H9 (cell line): ENCODE data around the gene B3GAT3. TPM values are rescaled to one million over a fixed set of nuclear protein-coding genes. Genes with fewer than 3 reads are reported as not detected.

Experiments
- DNase-seq: peaks from one replicate; pipeline ENCODE4 v3.0.0-alpha.2; 2017
- H2AFZ ChIP-seq: one replicate; pipeline ENCODE4 v1.6.1; 2013; ENCODE audit warnings: mild to moderate bottlenecking, low read length, control low read depth, moderate library complexity
- H2AK5ac ChIP-seq: 2 replicates; pipeline ENCODE4 v1.6.1; 2013; ENCODE audit warnings: low read length, control low read depth, mixed read lengths; ENCODE audit not compliant: insufficient read length
- H2BK120ac ChIP-seq: one replicate; pipeline ENCODE4 v1.6.1; 2013; ENCODE audit warnings: low read depth, mild to moderate bottlenecking, low read length, control low read depth, inconsistent platforms; ENCODE audit not compliant: poor library complexity, severe bottlenecking
- H2BK12ac ChIP-seq: 2 replicates; pipeline ENCODE4 v1.6.1; 2013; ENCODE audit warnings: low read length, control low read depth, mixed read lengths, low read depth; ENCODE audit not compliant: insufficient read length
- H2BK15ac ChIP-seq: 2 replicates; pipeline ENCODE4 v1.6.1; 2013; ENCODE audit warnings: low read depth, low read length, control low read depth
- H2BK20ac ChIP-seq: one replicate; pipeline ENCODE4 v1.6.1; 2013; ENCODE audit warnings: low read depth, mild to moderate bottlenecking, low read length, control low read depth, inconsistent platforms; ENCODE audit not compliant: poor library complexity, severe bottlenecking
- H2BK5ac ChIP-seq: 2 replicates; pipeline ENCODE4 v1.6.1; 2013; ENCODE audit warnings: low read length, control low read depth, mixed read lengths; ENCODE audit not compliant: insufficient read length
- H3K14ac ChIP-seq: 2 replicates; pipeline ENCODE4 v1.6.1; 2013; ENCODE audit warnings: low read length, control low read depth; ENCODE audit not compliant: insufficient read depth
- H3K18ac ChIP-seq: 2 replicates; pipeline ENCODE4 v1.6.1; 2013; ENCODE audit warnings: low read depth, mild to moderate bottlenecking, mixed read lengths, low read length, control low read depth; ENCODE audit not compliant: insufficient read length
- H3K23ac ChIP-seq: 2 replicates; pipeline ENCODE4 v1.6.1; 2013; ENCODE audit warnings: low read length, control low read depth, mixed read lengths, low read depth; ENCODE audit not compliant: insufficient read length
- H3K23me2 ChIP-seq: 2 replicates; pipeline ENCODE4 v1.6.1; 2013; ENCODE audit warnings: low read depth, mild to moderate bottlenecking, mixed read lengths, low read length, control low read depth; ENCODE audit not compliant: insufficient read length, poor library complexity, severe bottlenecking
- H3K27ac ChIP-seq: 2 replicates; pipeline ENCODE4 v1.5.1; 2013; ENCODE audit warnings: low read length, control low read depth, mixed read lengths, low read depth; ENCODE audit not compliant: insufficient read length
- H3K27me3 ChIP-seq: 2 replicates; pipeline ENCODE4 v1.6.1; 2013; ENCODE audit warnings: low read length, control low read depth, inconsistent platforms; ENCODE audit not compliant: insufficient read depth
- H3K4ac ChIP-seq: 2 replicates; pipeline ENCODE4 v1.6.1; 2013; ENCODE audit warnings: low read depth, mild to moderate bottlenecking, control low read depth, inconsistent platforms, low read length, moderate library complexity
- H3K4me1 ChIP-seq: 2 replicates; pipeline ENCODE4 v1.6.1; 2013; ENCODE audit warnings: low read length, control low read depth, inconsistent platforms; ENCODE audit not compliant: insufficient read depth
- H3K4me2 ChIP-seq: 2 replicates; pipeline ENCODE4 v1.6.1; 2013; ENCODE audit warnings: low read length, control low read depth, mixed read lengths; ENCODE audit not compliant: insufficient read length, insufficient read depth
- H3K56ac ChIP-seq: 2 replicates; pipeline ENCODE4 v1.6.1; 2013; ENCODE audit warnings: low read depth, mild to moderate bottlenecking, mixed read lengths, low read length, control low read depth; ENCODE audit not compliant: insufficient read length
- H3K79me1 ChIP-seq: 2 replicates; pipeline ENCODE4 v1.6.1; 2013; ENCODE audit warnings: low read depth, mild to moderate bottlenecking, moderate library complexity, low read length, control low read depth, inconsistent platforms; ENCODE audit not compliant: insufficient read depth, poor library complexity, severe bottlenecking
- H3K79me2 ChIP-seq: 2 replicates; pipeline ENCODE4 v1.6.1; 2013; ENCODE audit warnings: low read length, control low read depth, inconsistent platforms; ENCODE audit not compliant: insufficient read depth
- H3K9ac ChIP-seq: 2 replicates; pipeline ENCODE4 v1.6.1; 2013; ENCODE audit warnings: low read length, control low read depth, mixed read lengths; ENCODE audit not compliant: insufficient read length; ENCODE audit errors: extremely low read depth
- H3K9me3 ChIP-seq: one replicate; pipeline ENCODE4 v1.6.1; 2013; ENCODE audit warnings: low read depth, low read length, inconsistent platforms; ENCODE audit not compliant: control insufficient read depth
- H3T11ph ChIP-seq: one replicate; pipeline ENCODE4 v1.6.1; 2013; ENCODE audit warnings: mild to moderate bottlenecking, low read length, control low read depth, inconsistent platforms
- H4K20me1 ChIP-seq: one replicate; pipeline ENCODE4 v1.6.1; 2013; ENCODE audit not compliant: control insufficient read depth, insufficient read length, insufficient read depth
- H4K5ac ChIP-seq: 2 replicates; pipeline ENCODE4 v1.6.1; 2013; ENCODE audit warnings: low read depth, mild to moderate bottlenecking, mixed read lengths, low read length, control low read depth; ENCODE audit not compliant: insufficient read length
- H4K8ac ChIP-seq: replicated peaks from 2 replicates; pipeline ENCODE4 v1.6.1; 2013; ENCODE audit warnings: low read length, control low read depth, mixed read lengths, low read depth; ENCODE audit not compliant: insufficient read length
- H4K91ac ChIP-seq: 2 replicates; pipeline ENCODE4 v1.6.1; 2013; ENCODE audit warnings: low read depth, mild to moderate bottlenecking, moderate library complexity, mixed read lengths, low read length, control low read depth; ENCODE audit not compliant: insufficient read length
- H3K27ac Mint-ChIP-seq, 3 experiments: 2 replicates in 2 of 3; 3 replicates in 1 of 3; pipeline ENCODE4 v1.8.0; 2020 to 2021; ENCODE audit warnings: mixed read lengths in 3 of 3, mild to moderate bottlenecking in 1 of 3, moderate library complexity in 1 of 3
- H3K27me3 Mint-ChIP-seq: 2 replicates; pipeline ENCODE4 v1.8.0; 2021; ENCODE audit warnings: low read depth, mild to moderate bottlenecking, moderate library complexity, mixed read lengths
- H3K36me3 Mint-ChIP-seq, 3 experiments: 2 replicates in 2 of 3; 3 replicates in 1 of 3; pipeline ENCODE4 v1.8.0; 2020 to 2021; ENCODE audit warnings: low read depth in 3 of 3, mixed read lengths in 3 of 3; ENCODE audit not compliant: insufficient read depth in 1 of 3
- H3K4me1 Mint-ChIP-seq, 2 experiments: 2 replicates each; pipeline ENCODE4 v1.8.0; 2020; ENCODE audit warnings: mixed read lengths in 2 of 2
- H3K4me3 Mint-ChIP-seq, 2 experiments: 2 replicates in 1 of 2; 3 replicates in 1 of 2; pipeline ENCODE4 v1.8.0; 2020 to 2021; ENCODE audit warnings: mild to moderate bottlenecking in 2 of 2, mixed read lengths in 2 of 2, moderate library complexity in 1 of 2
- H3K9me3 Mint-ChIP-seq, 2 experiments: 2 replicates in 1 of 2; 3 replicates in 1 of 2; pipeline ENCODE4 v1.8.0; 2020; ENCODE audit warnings: mild to moderate bottlenecking in 2 of 2, mixed read lengths in 2 of 2, moderate library complexity in 1 of 2
- CTCF ChIP-seq: fragments of 200-600 bp; sonication (generic); conservative IDR thresholded peaks from 3 replicates; pipeline ENCODE4 v1.8.0; 2021; ENCODE audit warnings: antibody characterized with exemption, mild to moderate bottlenecking
- WGBS: extraction: QIAGEN DNeasy Blood & Tissue Kit; methylation state at CpG from one replicate; pipeline ENCODE4 v1.1.7; 2013; ENCODE audit warnings: missing lambda C conversion rate, low lambda C conversion rate, mixed read lengths; ENCODE audit not compliant: insufficient read length; ENCODE audit errors: extremely low coverage; 5-methylcytosine and 5-hydroxymethylcytosine counted together
- total RNA-seq: library from RNA; stranded (reverse); gene quantifications from 2 replicates; pipeline ENCODE4 v1.2.1, GENCODE V29; 2021

Gene B3GAT3
- total RNA-seq, 1 experiment from 2014 or later = 30.8 TPM

DNA sequence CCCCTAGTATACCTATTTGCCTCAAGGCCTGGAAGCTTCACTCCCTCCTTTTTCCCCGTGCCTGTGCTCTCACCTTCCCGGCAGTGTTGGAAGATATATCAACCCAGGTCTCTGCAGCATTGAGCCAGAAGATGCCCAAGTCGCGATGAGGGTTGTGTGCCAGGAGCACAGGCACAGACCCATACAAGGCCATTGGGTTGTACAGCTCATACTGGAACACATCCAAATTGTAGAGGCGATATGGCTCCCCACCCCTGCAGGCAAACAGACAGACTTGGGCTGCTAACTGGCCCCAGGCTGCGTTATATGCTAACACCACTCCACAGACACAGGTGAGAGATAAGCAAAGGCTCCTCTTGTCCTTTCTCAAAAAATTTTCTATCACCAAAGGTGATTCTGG is 10.7 kb upstream of the B3GAT3 start:
- peaks cover 70 to 97% (median 89%) of the 10 kb centered on the region in 3 experiments; a peak in 6 of 7 replicates for H3K36me3 Mint-ChIP-seq

More for the DNA sequence above, 10.7 kb upstream of the B3GAT3 start:
- H3K9me3 Mint-ChIP-seq = no peaks in the 10 kb centered on the region
- H3K79me1 ChIP-seq = no peaks in the 10 kb centered on the region
- H2BK120ac ChIP-seq = no peak overlapping the region
- DNase-seq = no peak
- peaks cover 1% of the 10 kb centered on the region; the same call in 1 of the 2 replicates for H3K27me3 Mint-ChIP-seq
- H3K18ac ChIP-seq = no peak overlapping the region
- no peaks in the 10 kb centered on the region for H4K20me1 ChIP-seq
- H3K4me1 ChIP-seq = no peaks in the 10 kb centered on the region
- H3K9me3 ChIP-seq = no peaks in the 10 kb centered on the region
- H3K14ac ChIP-seq = no peak overlapping the region
- H2BK20ac ChIP-seq = no peak overlapping the region
- no peak overlapping the region for H3K4me3 Mint-ChIP-seq
- H2BK12ac ChIP-seq = no peak overlapping the region
- no peaks in the 10 kb centered on the region for H3K23me2 ChIP-seq
- no peak overlapping the region for H3K27ac ChIP-seq
- H2AK5ac ChIP-seq = no peak overlapping the region
- peak overlapping the region in 1 of 3 experiments; percentile 41; a peak in 2 of 7 replicates for H3K27ac Mint-ChIP-seq
- H3K27me3 ChIP-seq = no peaks in the 10 kb centered on the region
- no peak overlapping the region for H2BK15ac ChIP-seq
- TF ChIP-seq CTCF = no peak
- no peak overlapping the region for H3K4me2 ChIP-seq
- no peak overlapping the region for H4K8ac ChIP-seq
- H2AFZ ChIP-seq = no peak overlapping the region
- H3K56ac ChIP-seq = no peak overlapping the region
- WGBS = no CpG with 5 or more reads among the region's 6 CpGs
- H4K91ac ChIP-seq = no peak overlapping the region
- no peaks in the 10 kb centered on the region for H3K79me2 ChIP-seq
- no peak overlapping the region for H3K9ac ChIP-seq
- no peak overlapping the region for H4K5ac ChIP-seq
- no peak overlapping the region for H3K23ac ChIP-seq
- no peak overlapping the region for H2BK5ac ChIP-seq
- H3K4ac ChIP-seq = no peak overlapping the region
- no peaks in the 10 kb centered on the region for H3K4me1 Mint-ChIP-seq
- H3T11ph ChIP-seq = no peak overlapping the region
